ENCODE results near the gene PEX1.
"Not testable (repeated sequence)": the region's sequence is repeated elsewhere in the genome, so short reads cannot be mapped to it uniquely, and the experiment has no call there.

PEX1 gene

GRCh38 chr7:92460109-92460508 lies 68.2 kb downstream of the PEX1 start:
- no peak for DNase-seq

- no peak for DNase-seq
Measured at GRCh38 chr7:92456236-92456635, 72.1 kb downstream of the PEX1 start.

DNA sequence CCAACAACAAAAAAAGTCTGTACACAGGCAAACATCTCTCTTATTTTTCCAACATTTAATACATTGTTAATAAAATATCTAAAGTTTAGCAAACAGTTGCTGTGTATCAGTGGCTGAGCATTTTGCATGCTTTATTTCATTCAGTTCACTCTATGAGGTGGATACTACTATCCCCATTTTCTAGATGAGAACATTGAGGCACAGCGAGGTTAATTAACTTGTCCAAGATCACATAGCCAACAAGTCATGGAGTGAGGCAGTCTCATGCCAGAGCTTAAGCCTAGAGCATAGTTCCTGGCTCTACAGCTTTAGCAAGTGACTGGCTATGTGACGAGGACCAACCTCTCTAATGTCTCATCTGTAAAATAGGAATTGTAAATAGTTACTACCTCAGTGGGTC lies 76.7 kb downstream of the PEX1 start:
- no peak for DNase-seq

DNA sequence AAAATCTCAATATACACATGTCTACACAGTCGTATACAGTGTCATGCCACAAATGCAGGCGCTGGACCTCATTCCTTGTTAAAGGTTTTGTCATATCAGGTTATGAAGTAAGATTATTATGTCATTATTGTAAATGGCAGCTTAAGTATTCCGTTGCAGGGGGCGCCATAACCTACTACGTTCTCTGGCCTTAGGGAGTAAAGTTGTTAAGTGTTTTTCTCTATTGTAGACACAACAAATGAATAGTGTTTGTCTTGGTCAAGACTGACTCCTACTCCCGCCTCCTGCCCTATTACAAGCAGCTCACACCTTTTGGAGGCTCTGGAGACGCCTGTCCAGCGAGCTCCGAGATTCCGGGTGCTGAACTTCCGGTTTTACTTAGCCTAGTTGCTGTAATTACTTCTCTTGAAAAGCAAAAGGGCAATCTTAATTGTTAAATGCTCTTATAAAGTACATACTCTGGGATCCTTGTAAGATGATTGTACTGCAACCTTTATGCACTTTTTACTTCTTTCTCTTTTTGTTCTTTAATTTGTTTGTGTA lies 80.0 kb downstream of the PEX1 start:
- peak; percentile 70 for DNase-seq

DNA sequence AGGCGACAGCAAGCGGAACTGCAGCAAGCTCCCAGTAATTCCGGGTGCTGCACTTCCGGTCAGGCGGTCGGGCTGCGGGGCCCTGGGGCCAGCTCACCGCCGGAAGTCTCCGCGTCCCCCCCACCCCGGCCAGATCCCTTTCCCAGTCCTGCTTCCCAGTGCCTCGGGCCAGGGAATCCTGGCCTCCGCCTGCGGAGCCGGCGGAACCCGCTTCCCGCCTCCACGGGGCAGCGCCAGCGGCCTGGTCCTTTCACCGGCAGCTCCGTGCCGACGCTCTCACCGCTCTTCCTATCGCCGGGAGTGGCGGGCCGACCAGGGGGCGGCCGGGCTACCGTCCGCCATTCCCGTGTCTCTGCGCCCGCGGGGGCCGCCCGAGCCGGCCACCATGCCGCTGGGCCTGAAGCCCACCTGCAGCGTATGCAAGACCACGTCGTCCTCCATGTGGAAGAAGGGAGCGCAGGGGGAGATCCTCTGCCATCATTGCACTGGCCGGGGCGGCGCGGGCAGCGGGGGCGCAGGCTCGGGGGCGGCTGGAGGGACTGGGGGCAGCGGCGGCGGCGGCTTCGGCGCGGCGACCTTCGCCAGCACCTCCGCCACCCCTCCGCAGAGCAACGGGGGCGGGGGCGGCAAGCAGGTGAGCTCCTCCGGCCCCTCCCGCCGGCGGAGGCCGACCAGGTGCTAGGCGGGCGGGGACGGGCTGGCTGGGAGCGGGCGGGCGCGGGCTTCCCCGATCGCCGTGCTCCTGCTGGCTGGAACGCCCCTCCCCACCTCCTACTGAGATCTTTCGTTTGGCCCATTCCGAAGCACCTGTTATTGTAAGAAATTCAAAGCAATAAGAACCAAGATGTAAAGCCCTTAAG lies 80.7 kb downstream of the PEX1 start, which contains the start of gene GATAD1:
Gene GATAD1, plus strand, starts transcription at position 138 of the 860 bp plus-strand sequence. Its CDS starts 248 bp downstream, at position 386.
- DNase-seq = peak; percentile 85

- no peak for DNase-seq
Measured at GRCh38 chr7:92446869-92447344, 81.4 kb downstream of the PEX1 start.

- not testable (repeated sequence) for DNase-seq
Measured at GRCh38 chr7:92442720-92443119, 85.6 kb downstream of the PEX1 start.

DNA sequence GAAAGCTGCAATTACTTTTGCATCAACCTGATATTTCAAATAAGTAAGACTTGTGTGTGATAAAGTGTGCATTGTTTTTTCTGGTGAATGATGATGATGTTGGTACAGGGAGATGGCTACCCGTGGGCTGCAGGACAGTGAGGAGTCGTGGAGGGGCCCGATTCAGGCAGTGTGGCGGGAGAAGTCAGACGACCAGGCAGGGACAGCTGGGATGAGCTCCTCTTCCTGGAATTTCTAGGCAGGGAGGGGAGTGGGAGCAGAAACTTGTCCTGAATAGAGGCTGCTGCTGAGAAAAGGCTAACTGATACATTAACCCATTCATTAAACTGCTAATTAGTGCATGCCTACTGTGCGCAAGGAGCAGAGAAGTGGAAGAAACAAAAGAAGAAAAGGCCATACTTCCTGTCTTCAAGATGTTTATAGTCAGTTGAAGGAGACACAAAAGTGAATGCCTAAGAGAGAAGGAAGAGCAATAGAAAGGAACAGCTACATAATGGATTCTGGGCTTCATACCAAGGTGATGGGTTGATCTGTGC lies 90.3 kb downstream of the PEX1 start:
- DNase-seq = no peak
